IMR-90 (cell line): ENCODE data around the gene FAM228B. TPM values are rescaled to one million over a fixed set of nuclear protein-coding genes. Genes with fewer than 3 reads are reported as not detected.

Source experiments
- ATAC-seq: fragments of 200-7000 bp; cut with Tn5 transposase; 2 replicates; pipeline ENCODE4 v1.9.1; 2020; ENCODE audit warnings: low read depth, mild to moderate bottlenecking, moderate library complexity
- BruUV-seq: library from RNA; stranded (reverse); fragments of 400-500 nt; replicated peaks from 2 replicates; lab custom pipeline; 2021; lab: Mats Ljungman, UMichigan
- CTCF ChIA-PET: fragments of 300-600 bp; formaldehyde crosslinking; extraction: SDS; loops from one replicate; lab custom pipeline; 2021; ENCODE audit warnings: antibody characterized with exemption; lab: Yijun Ruan, JAX
- POLR2A ChIA-PET: fragments of 300-600 bp; sonication (Branson Sonifier 250); formaldehyde crosslinking; loops from one replicate; lab custom pipeline; 2022; ENCODE audit warnings: antibody characterized with exemption; ENCODE audit not compliant: unreplicated experiment; lab: Charles Lee
- DNase-seq: peaks from one replicate; pipeline ENCODE4 v3.0.0; 2013
- H2AFZ ChIP-seq: replicated peaks from 2 replicates; pipeline ENCODE3; 2013; ENCODE audit warnings: low read length, mild to moderate bottlenecking; ENCODE audit not compliant: poor library complexity
- H2AK5ac ChIP-seq: 2 replicates; pipeline ENCODE4 v1.6.1; 2013; ENCODE audit warnings: low read depth, low read length, inconsistent platforms
- H2AK9ac ChIP-seq: replicated peaks from 2 replicates; pipeline ENCODE3; 2013; ENCODE audit warnings: mild to moderate bottlenecking, low read depth, low read length, moderate library complexity; ENCODE audit not compliant: poor library complexity
- H2BK120ac ChIP-seq: 2 replicates; pipeline ENCODE4 v1.6.1; 2013; ENCODE audit warnings: low read depth, low read length, inconsistent platforms
- H2BK15ac ChIP-seq: 3 replicates; pipeline ENCODE4 v1.6.1; 2013; ENCODE audit warnings: low read depth, low read length, inconsistent platforms
- H2BK20ac ChIP-seq: 2 replicates; pipeline ENCODE4 v1.6.1; 2013; ENCODE audit warnings: low read depth, mild to moderate bottlenecking, inconsistent platforms, low read length, moderate library complexity
- H2BK5ac ChIP-seq: 2 replicates; pipeline ENCODE4 v1.6.1; 2013; ENCODE audit warnings: mild to moderate bottlenecking, low read depth, low read length, inconsistent platforms; ENCODE audit not compliant: poor library complexity, severe bottlenecking
- H3K14ac ChIP-seq: replicated peaks from 2 replicates; pipeline ENCODE4 v1.6.1; 2013; ENCODE audit warnings: low read depth, low read length, inconsistent platforms
- H3K18ac ChIP-seq: 2 replicates; pipeline ENCODE4 v1.6.1; 2013; ENCODE audit warnings: low read depth, low read length, control low read depth
- H3K23ac ChIP-seq: 2 replicates; pipeline ENCODE4 v1.6.1; 2013; ENCODE audit warnings: low read depth, low read length, inconsistent platforms
- H3K27ac ChIP-seq: 2 replicates; pipeline ENCODE4 v1.5.1; 2013; ENCODE audit warnings: mild to moderate bottlenecking, control low read depth, low read length; ENCODE audit not compliant: insufficient read depth
- H3K27me3 ChIP-seq: 2 replicates; pipeline ENCODE4 v1.6.1; 2013; ENCODE audit warnings: low read length; ENCODE audit not compliant: control insufficient read depth, insufficient read depth
- H3K36me3 ChIP-seq: 2 replicates; pipeline ENCODE4 v1.6.1; 2013; ENCODE audit warnings: low read length, mixed read lengths; ENCODE audit not compliant: control insufficient read depth, insufficient read depth
- H3K4ac ChIP-seq: 2 replicates; pipeline ENCODE4 v1.6.1; 2013; ENCODE audit warnings: low read depth, low read length, inconsistent platforms
- H3K4me1 ChIP-seq: 2 replicates; pipeline ENCODE4 v1.6.1; 2013; ENCODE audit warnings: low read length, mixed read lengths; ENCODE audit not compliant: control insufficient read depth, insufficient read depth
- H3K4me2 ChIP-seq: 2 replicates; pipeline ENCODE4 v1.6.1; 2013; ENCODE audit warnings: low read depth, mild to moderate bottlenecking, control low read depth, low read length, moderate library complexity
- H3K4me3 ChIP-seq: 2 replicates; pipeline ENCODE4 v1.5.1; 2013; ENCODE audit warnings: low read depth, mild to moderate bottlenecking, control low read depth, low read length, moderate library complexity; ENCODE audit not compliant: insufficient read depth
- H3K56ac ChIP-seq: 2 replicates; pipeline ENCODE4 v1.6.1; 2013; ENCODE audit warnings: low read length, inconsistent platforms; ENCODE audit not compliant: insufficient read depth; ENCODE audit errors: extremely low read depth
- H3K79me1 ChIP-seq, 2 experiments: 2 replicates each; pipeline ENCODE4 v1.6.1; 2013; ENCODE audit warnings: low read length in 2 of 2, inconsistent platforms in 1 of 2, low read depth in 1 of 2
- H3K9ac ChIP-seq: 2 replicates; pipeline ENCODE4 v1.6.1; 2013; ENCODE audit warnings: low read depth, low read length, control low read depth
- H3K9me1 ChIP-seq: 2 replicates; pipeline ENCODE4 v1.6.1; 2013; ENCODE audit warnings: low read length, inconsistent platforms; ENCODE audit not compliant: insufficient read depth
- H3K9me3 ChIP-seq: 2 replicates; pipeline ENCODE4 v1.6.1; 2013; ENCODE audit warnings: low read length; ENCODE audit not compliant: control insufficient read depth, insufficient read depth
- H4K20me1 ChIP-seq: 2 replicates; pipeline ENCODE4 v1.6.1; 2013; ENCODE audit warnings: low read length, inconsistent platforms; ENCODE audit not compliant: insufficient read depth
- H4K5ac ChIP-seq: 2 replicates; pipeline ENCODE4 v1.6.1; 2013; ENCODE audit warnings: mild to moderate bottlenecking, low read depth, low read length, control low read depth
- H4K8ac ChIP-seq, 2 experiments: 2 replicates each; pipeline ENCODE4 v1.6.1; 2013; ENCODE audit warnings: low read depth in 2 of 2, low read length in 2 of 2, control low read depth in 1 of 2, inconsistent platforms in 1 of 2
- H4K91ac ChIP-seq: 2 replicates; pipeline ENCODE4 v1.6.1; 2013; ENCODE audit warnings: low read depth, low read length, inconsistent platforms; ENCODE audit not compliant: insufficient read depth
- CHD1 ChIP-seq: IDR thresholded peaks from 2 replicates; pipeline ENCODE4 v1.6.1; 2012; ENCODE audit warnings: low read depth, low read length, improper control_type of control experiment
- POLR2A ChIP-seq: IDR thresholded peaks from 2 replicates; pipeline ENCODE4 v1.6.1; 2012; ENCODE audit warnings: mild to moderate bottlenecking, low read depth, low read length
- WGBS, 2 experiments: methylation state at CpG; one replicate each; pipeline versions ENCODE4 v1.1.5 to v1.1.7; 2013; ENCODE audit warnings: missing lambda C conversion rate in 2 of 2; ENCODE audit not compliant: insufficient read length in 1 of 2; ENCODE audit errors: extremely low coverage in 2 of 2; 5-methylcytosine and 5-hydroxymethylcytosine counted together
- dilution Hi-C: fragments of 300-500 bp; cut with HindIII; formaldehyde crosslinking; loops from one replicate; pipeline ENCODE4 v1.14.3; 2018; ENCODE audit warnings: low sequenced_read_pairs; ENCODE audit not compliant: unreplicated experiment
- in situ Hi-C: fragments of 300-500 bp; cut with MboI; formaldehyde crosslinking; loops from 3 replicates; pipeline ENCODE4 v1.14.3; 2019; ENCODE audit warnings: low sequenced_read_pairs, inconsistent platforms, mixed read lengths
- intact Hi-C: fragments of 100-400 bp; cut with micrococcal nuclease; formaldehyde crosslinking; loops from 2 replicates; pipeline ENCODE4 v1.10.0; 2022
- polyA plus RNA-seq, 3 experiments: library from polyadenylated mRNA; depleted of rRNA; stranded (reverse); fragments of >200 nt; gene quantifications; 2 replicates each; pipeline ENCODE4 v1.2.3, GENCODE V29; 2012; ENCODE audit warnings: low replicate concordance in 1 of 3
- total RNA-seq: library from RNA; depleted of rRNA; stranded (reverse); fragments of >200 nt; gene quantifications from 2 replicates; pipeline ENCODE4 v1.2.3, GENCODE V29; 2012

The FAM228B gene
- total and polyA plus RNA-seq, 2 of the 4 experiments (the other 2 are of a cell fraction), result 2.0 to 2.9 TPM

DNA sequence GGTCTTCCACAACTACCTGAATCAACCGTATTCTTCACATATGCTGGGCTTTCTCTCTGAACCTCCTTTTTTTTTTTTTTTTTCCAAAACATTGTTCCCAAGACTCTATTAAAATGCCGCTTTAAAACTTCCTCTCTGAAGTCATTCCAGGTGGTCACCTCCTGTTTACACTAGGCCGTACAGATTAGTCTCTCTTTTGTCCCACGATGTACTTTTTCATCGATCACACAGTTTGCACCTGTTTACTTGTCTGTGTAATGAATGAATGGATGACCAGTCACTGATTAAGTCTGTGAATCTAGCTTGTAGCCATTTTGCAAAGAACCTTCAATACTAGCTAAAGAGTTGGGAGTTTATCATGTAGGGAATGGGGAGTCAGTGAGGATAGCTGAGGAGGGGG, 34.9 kb downstream of the FAM228B start:
- DNase-seq, result no peak
- H4K20me1 ChIP-seq, result no peaks in the 10 kb centered on the region

More for the DNA sequence above, 34.9 kb downstream of the FAM228B start:
- no peak overlapping the region for H3K18ac ChIP-seq
- no peak overlapping the region for H2BK20ac ChIP-seq
- no peak for ATAC-seq
- intact Hi-C loops (no loop called here), dilution Hi-C loops (no loop called here), in situ Hi-C loops (no loop called here)
- no peak overlapping the region for H3K4me3 ChIP-seq
- H3K9me1 ChIP-seq, result peaks cover 4% of the 10 kb centered on the region; the same call in 1 of the 2 replicates
- no peak overlapping the region for H2AK5ac ChIP-seq
- H2BK15ac ChIP-seq, result no peak overlapping the region
- no peak overlapping the region for H2AFZ ChIP-seq
- CTCF ChIA-PET, result no interaction called here
- no peak overlapping the region for H3K23ac ChIP-seq
- no peaks in the 10 kb centered on the region for H3K27me3 ChIP-seq
- H4K8ac ChIP-seq, result no peak overlapping the region
- H3K4ac ChIP-seq, result no peak overlapping the region
- no peak overlapping the region for H4K5ac ChIP-seq
- POLR2A ChIA-PET, result no interaction called here
- no peak overlapping the region for H3K56ac ChIP-seq
- no peak overlapping the region for H3K27ac ChIP-seq
- WGBS, 2 experiments, result no CpG with 5 or more reads among the region's 5 CpGs
- H2AK9ac ChIP-seq, result no peak overlapping the region
- no peak overlapping the region for H2BK5ac ChIP-seq
- no peaks in the 10 kb centered on the region for H3K4me1 ChIP-seq
- H3K9ac ChIP-seq, result no peak overlapping the region
- TF ChIP-seq CHD1, result no peak
- TF ChIP-seq POLR2A, result no peak
- BruUV-seq, result no TSS peak
- no peaks in the 10 kb centered on the region for H3K36me3 ChIP-seq
- H3K4me2 ChIP-seq, result no peak overlapping the region
- H3K79me1 ChIP-seq, result no peaks in the 10 kb centered on the region
- no peak overlapping the region for H3K14ac ChIP-seq
- H2BK120ac ChIP-seq, result no peak overlapping the region
- H3K9me3 ChIP-seq, result no peaks in the 10 kb centered on the region
- no peak overlapping the region for H4K91ac ChIP-seq
